COLO668 (cell line): ENCODE results near the gene DUOX2.

ENCODE experiments used
- DNase-seq: peaks from one replicate; lab custom pipeline; 2025; ENCODE audit not compliant: unreplicated experiment; lab: John Stamatoyannopoulos, UW

Gene DUOX2

GRCh38 chr15:45114076-45114750 lies at the start of gene DUOX2, which contains the start of gene DUOXA2:
DUOX2 (minus strand) TSS chr15:45114172; CDS start chr15:45113411, 761 bp downstream.
DUOXA2 (plus strand) TSS chr15:45114326; CDS start chr15:45114606, 280 bp downstream.
- DNase-seq, result peak; percentile 11

DNA sequence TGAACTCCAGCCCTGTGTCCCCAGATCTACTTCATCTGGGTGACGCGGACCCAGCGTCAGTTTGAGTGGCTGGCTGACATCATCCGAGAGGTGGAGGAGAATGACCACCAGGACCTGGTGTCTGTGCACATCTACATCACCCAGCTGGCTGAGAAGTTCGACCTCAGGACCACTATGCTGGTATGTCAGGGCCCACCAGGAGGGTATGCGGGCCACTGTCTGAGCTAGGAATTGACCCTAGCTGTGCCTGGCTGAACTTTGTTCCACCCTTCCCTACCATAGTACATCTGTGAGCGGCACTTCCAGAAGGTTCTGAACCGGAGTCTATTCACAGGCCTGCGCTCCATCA lies 49.5 kb upstream of the DUOX2 start:
- DNase-seq, result no peak

DNA sequence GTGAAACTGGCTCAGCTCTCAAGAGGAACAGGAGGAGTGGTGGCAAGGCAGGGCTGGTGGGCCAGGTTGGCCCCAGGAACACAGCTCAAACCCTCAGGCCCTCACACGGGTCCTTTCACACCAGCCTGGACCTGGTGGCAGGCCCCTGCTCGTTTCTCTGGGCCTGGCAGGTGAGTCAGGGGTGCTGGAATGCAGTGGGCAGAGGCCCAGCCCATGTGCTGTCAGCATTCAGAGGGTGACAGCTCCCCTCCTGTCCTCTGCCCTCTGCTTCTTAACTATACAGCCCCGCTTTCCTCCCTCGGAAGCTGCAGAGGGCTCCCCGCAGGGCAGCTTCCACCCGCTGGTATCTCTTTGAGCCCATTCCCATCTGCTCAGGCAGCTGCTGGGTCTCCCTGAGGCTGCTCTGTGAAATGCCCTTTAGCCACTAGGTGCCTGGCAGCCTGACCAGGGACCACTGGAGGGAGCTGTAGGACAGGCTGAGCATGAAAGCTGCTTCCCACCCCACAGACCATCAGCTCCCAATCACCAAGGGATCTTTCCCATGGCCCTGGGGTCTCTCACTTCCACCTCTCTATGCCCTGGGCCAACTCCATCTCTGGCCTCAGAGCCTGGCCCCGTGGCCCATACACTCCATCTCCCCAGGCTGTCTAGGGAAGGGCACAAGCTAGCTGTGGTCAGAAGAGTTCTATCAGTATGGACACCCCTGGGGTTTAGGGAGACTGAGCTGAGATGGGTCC lies 49.0 kb upstream of the DUOX2 start:
- DNase-seq, result peak; percentile 76

DNA sequence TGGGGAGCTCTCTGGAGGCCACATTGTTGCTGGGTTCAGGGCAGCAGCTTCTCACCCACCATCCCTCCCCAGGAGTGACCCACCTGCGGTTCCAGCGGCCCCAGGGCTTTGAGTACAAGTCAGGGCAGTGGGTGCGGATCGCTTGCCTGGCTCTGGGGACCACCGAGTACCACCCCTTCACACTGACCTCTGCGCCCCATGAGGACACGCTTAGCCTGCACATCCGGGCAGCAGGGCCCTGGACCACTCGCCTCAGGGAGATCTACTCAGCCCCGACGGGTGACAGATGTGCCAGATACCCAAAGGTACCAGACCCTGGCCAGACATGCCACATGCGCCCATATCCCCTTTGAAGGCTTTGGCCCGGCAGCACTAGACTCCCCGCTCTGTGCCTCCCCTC lies 47.7 kb upstream of the DUOX2 start:
- no peak for DNase-seq

DNA sequence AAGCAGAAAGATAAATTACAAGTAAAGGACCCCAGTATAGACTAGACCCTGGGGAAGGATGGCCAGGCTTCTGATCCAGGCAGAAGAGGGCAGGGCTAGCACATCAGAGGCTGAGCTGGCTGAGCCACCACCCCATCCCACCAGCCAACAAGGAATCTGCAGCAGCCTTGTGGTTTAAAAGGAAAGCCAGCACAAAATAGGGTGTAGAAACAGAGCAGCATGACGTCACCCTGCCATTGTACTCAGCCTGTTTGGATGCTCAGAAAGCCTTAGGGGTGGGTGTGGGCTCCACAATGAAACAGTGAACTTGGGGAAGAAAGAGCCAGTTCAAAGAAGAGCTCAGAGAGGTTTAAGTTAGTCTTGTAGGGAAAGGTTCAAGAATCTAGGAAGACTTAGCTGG lies 44.0 kb upstream of the DUOX2 start:
- DNase-seq, result no peak

DNA sequence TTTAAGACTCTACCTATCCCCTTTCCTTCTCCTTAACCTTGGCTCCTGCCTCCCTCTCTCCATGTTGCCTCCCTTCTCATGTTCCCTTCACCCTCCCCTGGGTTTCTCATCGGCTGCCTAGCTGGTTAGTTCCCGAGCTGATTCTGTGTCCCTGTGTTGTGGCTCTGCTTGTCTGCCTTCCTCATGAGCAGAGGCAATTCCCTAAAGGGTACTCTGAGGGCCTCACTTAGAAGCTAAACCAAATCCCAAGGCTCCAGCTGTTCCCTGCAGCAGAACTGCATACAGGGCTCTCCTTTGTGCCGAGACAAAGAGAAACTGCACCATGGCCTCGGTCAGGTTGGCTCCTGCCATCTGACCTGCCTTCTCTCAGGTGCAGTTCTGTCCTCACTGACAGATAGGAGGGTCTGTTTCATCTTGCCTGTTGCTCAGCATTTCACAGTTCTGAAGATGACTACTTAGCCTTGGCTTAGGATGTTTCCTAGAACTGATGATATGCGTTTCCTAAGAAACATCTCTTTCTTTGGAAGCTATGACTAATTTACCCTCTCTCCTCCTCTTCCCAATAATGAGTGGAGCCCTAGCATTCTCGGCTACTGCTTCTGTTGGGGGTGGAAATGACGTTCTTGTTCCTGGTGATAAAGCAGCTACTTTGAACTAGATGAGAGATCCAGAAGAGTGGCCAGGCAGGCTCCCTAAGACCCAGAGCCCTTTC lies 42.9 kb upstream of the DUOX2 start:
- DNase-seq, result no peak

DNA sequence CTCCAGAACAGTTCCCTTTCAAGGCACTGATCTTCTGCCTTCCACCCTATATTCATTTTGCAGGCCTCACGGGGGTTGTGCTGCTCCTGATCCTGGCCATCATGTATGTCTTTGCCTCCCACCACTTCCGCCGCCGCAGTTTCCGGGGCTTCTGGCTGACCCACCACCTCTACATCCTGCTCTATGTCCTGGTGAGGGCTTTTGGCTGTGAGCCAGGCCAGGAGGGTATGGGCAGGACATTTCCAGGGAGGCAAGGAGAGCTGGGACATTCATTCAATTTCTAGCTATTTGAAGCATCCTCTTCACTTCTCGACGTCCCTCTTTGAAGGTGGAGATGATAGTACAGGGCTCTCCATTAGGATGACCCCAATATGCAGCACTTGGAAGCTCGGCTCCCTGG lies 41.8 kb upstream of the DUOX2 start:
- no peak for DNase-seq

DNA sequence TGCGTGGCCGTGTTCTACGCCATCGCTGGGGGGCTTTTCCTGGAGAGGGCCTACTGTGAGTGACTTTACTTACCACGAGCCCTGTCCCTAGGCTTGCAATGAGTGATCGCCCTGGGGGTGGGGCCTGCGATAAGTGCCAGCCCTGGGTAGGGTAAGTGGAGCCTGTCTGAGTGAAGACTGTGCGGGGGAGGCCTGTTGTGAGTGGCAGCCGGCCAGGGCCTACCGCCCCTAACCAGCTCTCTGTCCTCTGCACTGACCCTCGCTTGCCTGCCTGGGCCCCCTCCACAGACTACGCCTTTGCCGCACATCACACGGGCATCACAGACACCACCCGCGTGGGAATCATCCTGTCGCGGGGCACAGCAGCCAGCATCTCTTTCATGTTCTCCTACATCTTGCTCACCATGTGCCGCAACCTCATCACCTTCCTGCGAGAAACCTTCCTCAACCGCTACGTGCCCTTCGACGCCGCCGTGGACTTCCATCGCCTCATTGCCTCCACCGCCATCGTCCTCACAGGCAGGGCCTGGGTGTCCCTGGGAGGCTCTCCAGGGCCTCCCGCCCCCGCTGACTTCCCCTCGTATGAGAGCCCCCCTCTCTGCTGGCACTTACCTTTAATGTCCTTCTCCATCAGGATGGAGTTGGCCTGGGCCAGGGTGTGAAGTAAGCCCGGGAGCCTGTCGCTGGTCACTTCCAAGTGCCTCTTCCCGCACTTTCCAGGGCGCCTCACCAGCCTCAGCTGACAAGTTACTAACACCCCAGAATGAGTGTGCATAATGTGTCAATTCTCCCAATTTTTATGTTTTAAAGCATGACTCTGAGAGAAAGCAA lies 38.2 kb upstream of the DUOX2 start:
- DNase-seq, result no peak

DNA sequence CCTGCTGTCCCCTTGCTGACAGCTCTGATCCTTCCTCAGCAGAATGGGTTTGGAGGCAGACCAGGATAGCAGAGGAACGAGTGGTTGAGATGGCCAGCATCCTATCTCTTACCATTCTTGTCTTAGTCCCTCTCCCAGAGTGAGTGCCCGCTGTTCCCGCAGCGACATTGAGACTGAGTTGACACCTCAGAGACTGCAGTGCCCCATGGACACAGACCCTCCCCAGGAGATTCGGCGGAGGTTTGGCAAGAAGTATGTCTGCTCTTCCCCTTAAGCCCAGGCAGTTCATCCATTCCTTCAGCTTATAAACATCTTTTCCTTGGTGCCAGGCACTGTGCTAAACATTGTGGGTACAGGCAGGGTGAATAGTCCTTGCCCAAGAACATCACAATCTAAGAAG lies 37.0 kb upstream of the DUOX2 start:
- DNase-seq, result no peak

DNA sequence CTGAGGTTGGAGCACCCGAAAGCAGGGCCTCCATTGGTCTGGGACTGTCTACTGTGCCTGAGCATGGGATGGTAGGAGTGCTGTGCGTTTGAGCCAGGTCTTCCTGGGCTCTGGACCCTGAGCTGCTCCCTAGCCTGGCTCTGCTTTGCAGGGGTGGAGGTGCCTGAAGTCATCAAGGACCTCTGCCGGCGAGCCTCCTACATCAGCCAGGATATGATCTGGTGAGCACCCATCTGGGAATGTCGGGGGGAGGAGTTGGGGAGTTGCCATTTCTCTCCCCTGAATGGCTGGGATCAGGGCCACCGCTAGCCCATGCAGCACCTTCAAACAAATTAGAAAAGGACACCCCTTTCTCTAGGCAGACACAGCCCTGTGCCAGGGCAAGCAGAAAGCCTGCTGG lies 36.5 kb upstream of the DUOX2 start:
- DNase-seq, result no peak

DNA sequence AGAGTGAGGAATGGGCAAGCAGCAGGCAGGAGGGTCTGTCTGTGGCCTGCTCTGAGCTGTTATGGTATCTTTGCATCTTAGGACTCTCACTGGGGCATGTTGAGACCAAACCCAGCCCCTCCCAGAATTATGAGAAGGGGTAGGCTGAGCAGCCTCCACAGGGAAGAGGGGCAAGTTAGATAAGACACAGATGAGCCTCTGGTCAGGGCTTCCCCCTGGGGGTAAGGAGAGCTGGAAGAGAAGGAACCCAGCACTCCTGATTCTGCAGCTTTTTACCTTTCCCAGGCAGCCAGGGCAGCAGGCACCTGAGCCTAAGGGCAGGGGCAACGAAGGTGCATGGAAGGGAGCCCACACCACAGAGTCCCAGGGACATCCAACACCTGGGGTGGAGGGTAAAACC lies 35.1 kb upstream of the DUOX2 start:
- no peak for DNase-seq

- no peak for DNase-seq
Observed at GRCh38 chr15:45148076-45149059, 34.4 kb upstream of the DUOX2 start.

GRCh38 chr15:45147606-45148005 lies 33.6 kb upstream of the DUOX2 start:
- no peak for DNase-seq

- DNase-seq, result no peak
Observed at GRCh38 chr15:45146405-45146804, 32.4 kb upstream of the DUOX2 start.

GRCh38 chr15:45144775-45145174 lies 30.8 kb upstream of the DUOX2 start:
- no peak for DNase-seq

- DNase-seq, result no peak
Observed at GRCh38 chr15:45143946-45144345, 30.0 kb upstream of the DUOX2 start.

DNA sequence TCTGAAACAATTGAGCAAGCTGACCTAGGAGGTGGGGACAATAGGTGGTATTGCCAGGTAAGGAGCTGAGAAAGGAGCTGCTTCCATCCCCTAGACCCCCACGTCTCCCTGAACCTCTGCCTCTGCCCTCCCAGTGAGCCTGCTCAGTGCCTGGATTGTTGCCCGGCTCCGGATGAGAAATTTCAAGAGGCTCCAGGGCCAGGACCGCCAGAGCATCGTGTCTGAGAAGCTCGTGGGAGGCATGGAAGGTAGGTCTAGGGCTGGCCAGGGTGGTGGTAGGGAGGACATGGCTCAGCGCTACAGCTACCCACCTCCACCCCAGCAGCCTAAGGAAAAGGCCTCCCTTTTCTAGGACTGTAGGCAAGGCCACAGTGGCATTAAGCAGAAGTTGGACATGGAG lies 29.1 kb upstream of the DUOX2 start:
- DNase-seq, result no peak

GRCh38 chr15:45141386-45141785 lies 27.4 kb upstream of the DUOX2 start:
- DNase-seq, result no peak

DNA sequence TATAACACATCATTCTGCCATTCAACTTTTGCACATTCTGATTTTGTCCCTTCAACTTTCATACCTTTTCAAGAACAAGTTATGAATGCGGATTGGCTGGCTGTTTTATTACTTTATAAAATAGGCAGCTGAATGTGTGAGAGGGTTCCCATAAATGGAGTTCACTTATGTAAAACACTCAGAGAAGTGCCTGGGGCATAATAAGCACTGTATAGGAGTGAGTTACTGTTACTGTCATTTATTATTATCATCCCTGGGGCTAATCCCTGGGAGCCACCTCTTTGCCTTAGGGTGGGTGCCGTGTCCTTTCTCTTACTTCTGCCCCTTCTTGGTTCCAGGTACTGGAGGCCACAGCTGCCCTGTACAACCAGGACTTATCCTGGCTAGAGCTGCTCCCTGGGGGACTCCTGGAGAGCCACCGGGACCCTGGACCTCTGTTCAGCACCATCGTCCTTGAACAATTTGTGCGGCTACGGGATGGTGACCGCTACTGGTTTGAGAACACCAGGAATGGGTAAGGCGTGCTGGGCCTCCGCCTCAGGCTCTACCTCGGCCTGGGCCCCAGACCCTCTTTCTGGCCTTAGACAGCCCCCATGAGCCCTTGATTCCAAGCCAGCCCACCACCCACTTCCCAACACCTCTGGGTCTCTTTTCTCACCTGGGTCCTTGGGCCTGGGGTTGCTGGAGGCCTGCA lies 26.7 kb upstream of the DUOX2 start:
- DNase-seq, result no peak
